BJ (cell line): Measurements from ENCODE around the gene GOSR2. TPM values are rescaled to one million over a fixed set of nuclear protein-coding genes. Genes with fewer than 3 reads are reported as not detected.

Source experiments
- CTCF ChIA-PET: fragments of 350-600 bp; formaldehyde crosslinking; extraction: SDS; loops from one replicate; lab custom pipeline; 2021; ENCODE audit warnings: antibody characterized with exemption, inconsistent platforms; lab: Yijun Ruan, JAX
- POLR2A ChIA-PET: fragments of 300-600 bp; sonication (Branson Sonifier 250); formaldehyde crosslinking; extraction: SDS; loops from one replicate; lab custom pipeline; 2021; ENCODE audit warnings: antibody characterized with exemption; lab: Charles Lee
- DNase-seq: peaks from one replicate; pipeline ENCODE4 v3.0.0-alpha.2; 2011; ENCODE audit warnings: low read depth
- H3K27me3 ChIP-seq: 2 replicates; pipeline ENCODE4 v1.6.0; 2011; ENCODE audit warnings: low read length; ENCODE audit not compliant: control insufficient read depth, insufficient read depth
- H3K36me3 ChIP-seq: 2 replicates; pipeline ENCODE4 v1.5.1; 2011; ENCODE audit warnings: low read length; ENCODE audit not compliant: control insufficient read depth, insufficient read depth
- H3K4me3 ChIP-seq: 2 replicates; pipeline ENCODE4 v1.5.1; 2011; ENCODE audit warnings: low read depth, mild to moderate bottlenecking, control low read depth, low read length
- CTCF ChIP-seq: IDR thresholded peaks from 2 replicates; pipeline ENCODE4 v1.5.1; 2011; ENCODE audit warnings: low read depth, mild to moderate bottlenecking, control low read depth, inconsistent platforms, low read length, moderate library complexity; ENCODE audit not compliant: insufficient read depth
- polyA minus RNA-seq: library from RNA; depleted of rRNA, polyadenylated mRNA; stranded (reverse); fragments of >200 nt; gene quantifications from 2 replicates; pipeline ENCODE4 v1.2.3, GENCODE V29; 2011; rRNA and poly(A)+ RNA removed
- polyA plus RNA-seq: library from polyadenylated mRNA; depleted of rRNA; stranded (reverse); fragments of >200 nt; gene quantifications from 2 replicates; pipeline ENCODE4 v1.2.3, GENCODE V29; 2011; rRNA removed

The GOSR2 gene
- 72.8 and 82.0 TPM in 2 replicates for polyA plus RNA-seq
- polyA minus RNA-seq: 47.1 and 70.7 TPM in 2 replicates

GRCh38 chr17:46922804-46923635 lies at the start of gene GOSR2:
Gene GOSR2 (plus strand): TSS chr17:46923160. CDS start chr17:46923193, 33 bp downstream.
- no peaks in the 10 kb centered on the region; the same call in 1 of the 2 replicates for H3K36me3 ChIP-seq
- CTCF ChIA-PET: no interaction called here
- peak; percentile 63 for DNase-seq
- POLR2A ChIA-PET: no interaction called here
- H3K27me3 ChIP-seq: no peaks in the 10 kb centered on the region
- peak within 1 kb of the TSS; percentile 90 for H3K4me3 ChIP-seq
- no peak for TF ChIP-seq CTCF

- DNase-seq: no peak
- Histone ChIP-seq H3K27me3 (peaks cover 8% of the 10 kb centered on the region), H3K36me3 (no peaks in the 10 kb centered on the region), H3K4me3 (no peak overlapping the region)
- ChIA-PET CTCF (interaction anchor here (1.4 to 3.3 kb wide), 3 partner anchors 9 to 33 kb away, joined by 4 to 17 read pairs (median 13); no protein-coding TSS in a partner anchor), POLR2A (no interaction called here)
- TF ChIP-seq CTCF: no peak
Measured at GRCh38 chr17:46873941-46874645, 48.9 kb upstream of the GOSR2 start.

- ChIA-PET POLR2A (no interaction called here), CTCF (interaction anchor here (1.4 to 3.3 kb wide), 3 partner anchors 10 to 33 kb away, joined by 4 to 17 read pairs (median 13); no protein-coding TSS in a partner anchor)
- H3K4me3 ChIP-seq: no peak overlapping the region
- H3K36me3 ChIP-seq: no peaks in the 10 kb centered on the region
- DNase-seq: no peak
- TF ChIP-seq CTCF: no peak
- H3K27me3 ChIP-seq: peaks cover 9% of the 10 kb centered on the region
Measured at GRCh38 chr17:46874906-46875305, 48.1 kb upstream of the GOSR2 start.

- H3K36me3 ChIP-seq: no peaks in the 10 kb centered on the region
- no peak overlapping the region for H3K4me3 ChIP-seq
- POLR2A ChIA-PET: no interaction called here
- CTCF ChIA-PET: interaction anchor here (1.1 to 3.3 kb wide), 5 partner anchors 8 to 47 kb away, joined by 3 to 17 read pairs (median 4); no protein-coding TSS in a partner anchor
- H3K27me3 ChIP-seq: peaks cover 8% of the 10 kb centered on the region
- no peak for DNase-seq
- no peak for TF ChIP-seq CTCF
Measured at GRCh38 chr17:46875849-46876352, 47.1 kb upstream of the GOSR2 start.
